ENCODE measurements around the gene C9orf153.

C9orf153 gene

DNA sequence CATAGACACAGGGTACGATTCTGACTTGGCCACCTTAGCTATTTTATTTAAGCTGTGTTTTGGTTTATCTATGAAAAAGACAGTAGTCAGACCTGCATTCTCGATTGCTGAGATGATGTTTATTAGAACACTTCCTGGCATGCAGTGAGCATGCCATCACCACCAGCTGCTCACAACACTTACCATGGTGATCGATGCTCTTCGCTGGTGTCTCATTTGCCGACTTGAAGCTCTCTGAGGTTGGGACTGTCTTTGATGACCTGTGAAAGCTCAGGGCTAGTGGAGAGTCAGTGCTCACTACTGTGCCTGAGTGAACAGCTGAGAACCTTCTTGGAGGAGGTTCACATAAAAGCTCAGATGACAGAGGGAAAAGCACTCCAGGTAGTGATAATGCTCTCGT, 4.4 kb upstream of the C9orf153 start:
- TF ChIP-seq CTCF (IDR thresholded peaks at IDR 0.05; ENCODE audit: extremely low read depth, missing control alignments), result no peak
- DNase-seq (ENCODE audit: low spot score), result no peak

DNA sequence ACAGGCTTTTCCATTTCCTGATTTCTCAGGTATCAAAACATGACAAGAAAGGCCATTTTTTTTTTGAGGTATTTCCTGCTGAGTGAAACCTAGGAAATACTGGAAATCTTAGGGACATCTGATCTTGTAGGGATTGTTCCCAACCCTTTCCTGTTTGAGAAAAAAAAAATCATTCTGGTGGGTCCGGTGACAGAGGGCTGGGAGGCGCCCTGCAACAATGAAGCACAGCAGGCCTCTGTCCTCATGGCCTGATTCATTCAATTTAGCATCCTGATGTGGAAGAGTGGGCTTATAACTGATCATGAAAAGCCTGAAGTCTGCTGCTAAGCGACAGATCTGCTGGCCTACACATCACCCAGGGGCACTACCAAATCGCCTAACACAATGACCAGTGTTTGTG, 3.0 kb upstream of the C9orf153 start:
- TF ChIP-seq CTCF (IDR thresholded peaks at IDR 0.05; ENCODE audit: extremely low read depth, missing control alignments), result no peak
- DNase-seq (ENCODE audit: low spot score), result no peak

- no peak for DNase-seq (ENCODE audit: low spot score)
- no peak for TF ChIP-seq CTCF (IDR thresholded peaks at IDR 0.05; ENCODE audit: extremely low read depth, missing control alignments)
Observed at GRCh38 chr9:86257391-86257790, 2.1 kb downstream of the C9orf153 start.

- no peak for TF ChIP-seq CTCF (IDR thresholded peaks at IDR 0.05; ENCODE audit: extremely low read depth, missing control alignments)
- DNase-seq (ENCODE audit: low spot score), result no peak
Observed at GRCh38 chr9:86256653-86257052, 2.8 kb downstream of the C9orf153 start.

DNA sequence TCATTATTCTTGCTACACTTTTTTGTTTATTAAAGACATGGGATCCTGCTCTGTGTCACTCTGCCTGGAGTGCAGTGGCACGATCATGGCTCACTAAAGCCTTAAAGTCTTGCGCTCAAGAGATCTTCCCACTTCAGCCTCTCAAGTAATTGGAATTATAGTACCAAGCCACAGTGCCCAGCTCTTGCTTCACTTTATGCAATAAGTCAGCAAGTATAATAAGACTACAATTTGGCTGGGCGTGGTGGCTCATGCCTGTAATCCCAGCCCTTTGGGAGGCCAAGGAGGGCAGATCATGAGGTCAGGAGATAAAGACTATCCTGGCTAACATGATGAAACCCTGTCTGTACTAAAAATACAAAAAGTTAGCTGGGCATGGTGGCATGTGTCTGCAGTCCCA, 5.9 kb downstream of the C9orf153 start:
- TF ChIP-seq CTCF (IDR thresholded peaks at IDR 0.05; ENCODE audit: extremely low read depth, missing control alignments), result no peak
- no peak for DNase-seq (ENCODE audit: low spot score)

GRCh38 chr9:86252870-86253269, 6.6 kb downstream of the C9orf153 start:
- DNase-seq (ENCODE audit: low spot score), result no peak

DNA sequence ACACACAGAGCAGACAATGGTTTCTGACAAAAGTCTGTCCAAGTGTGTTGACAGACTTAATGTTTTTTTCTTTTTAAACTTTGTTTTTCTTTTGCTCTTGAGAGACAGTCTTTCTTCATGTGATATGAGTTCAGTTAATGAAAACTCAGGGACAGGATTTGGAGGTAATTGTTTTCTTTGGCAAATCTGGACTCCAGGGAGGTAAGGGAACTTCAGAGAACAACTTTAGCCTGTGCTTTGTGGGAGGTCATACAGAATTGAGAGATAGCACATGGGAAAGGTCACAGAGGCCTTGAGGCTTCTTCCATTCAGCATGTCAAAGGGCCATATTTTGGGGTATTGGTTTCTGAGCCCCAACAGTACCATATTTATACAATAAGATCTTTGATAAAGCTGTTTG, 9.3 kb downstream of the C9orf153 start:
- TF ChIP-seq CTCF (IDR thresholded peaks at IDR 0.05; ENCODE audit: extremely low read depth, missing control alignments), result no peak
- DNase-seq (ENCODE audit: low spot score), result no peak

More at GRCh38 chr9:86252870-86253269, 6.6 kb downstream of the C9orf153 start:
- no peak for TF ChIP-seq CTCF (IDR thresholded peaks at IDR 0.05; ENCODE audit: extremely low read depth, missing control alignments)
